GM10847 (cell line): Measurements from ENCODE around the gene EMILIN1.

Experiments
- POLR2A ChIP-seq: IDR thresholded peaks from 2 replicates; pipeline ENCODE4 v1.6.1; 2011; ENCODE audit not compliant: insufficient read length; ENCODE audit errors: extremely low read depth

The EMILIN1 gene

GRCh38 chr2:27078267-27079194 lies at the start of gene EMILIN1:
Gene EMILIN1, plus strand, starts transcription at chr2:27078615. Its CDS starts 451 bp downstream, at chr2:27079066.
- TF ChIP-seq POLR2A = no peak

- no peak for TF ChIP-seq POLR2A
Measured at GRCh38 chr2:27029051-27029450, 49.4 kb upstream of the EMILIN1 start.

GRCh38 chr2:27032495-27033252 lies 45.7 kb upstream of the EMILIN1 start, which contains the start of gene TMEM214:
Gene TMEM214, plus strand, starts transcription at chr2:27032965. Its CDS starts 51 bp downstream, at chr2:27033016.
- peak; percentile 78 for TF ChIP-seq POLR2A

GRCh38 chr2:27033253-27033852 lies 45.1 kb upstream of the EMILIN1 start:
- TF ChIP-seq POLR2A = no peak

GRCh38 chr2:27038012-27038411 lies 40.4 kb upstream of the EMILIN1 start:
- TF ChIP-seq POLR2A = no peak

- no peak for TF ChIP-seq POLR2A
Measured at GRCh38 chr2:27038631-27039339, 39.6 kb upstream of the EMILIN1 start.

GRCh38 chr2:27039426-27039825 lies 39.0 kb upstream of the EMILIN1 start:
- TF ChIP-seq POLR2A = no peak

- TF ChIP-seq POLR2A = no peak
Measured at GRCh38 chr2:27039871-27040270, 38.5 kb upstream of the EMILIN1 start.

GRCh38 chr2:27040282-27040681 lies 38.1 kb upstream of the EMILIN1 start:
- no peak for TF ChIP-seq POLR2A

- TF ChIP-seq POLR2A = no peak
Measured at GRCh38 chr2:27041752-27042151, 36.7 kb upstream of the EMILIN1 start.

- no peak for TF ChIP-seq POLR2A
Measured at GRCh38 chr2:27042159-27042661, 36.2 kb upstream of the EMILIN1 start.

- TF ChIP-seq POLR2A = no peak
Measured at GRCh38 chr2:27042985-27043634, 35.3 kb upstream of the EMILIN1 start.

GRCh38 chr2:27049422-27050280 lies 28.8 kb upstream of the EMILIN1 start:
- TF ChIP-seq POLR2A = peak; percentile 37
